ENCODE results near the gene SLC2A6.

The SLC2A6 gene

DNA sequence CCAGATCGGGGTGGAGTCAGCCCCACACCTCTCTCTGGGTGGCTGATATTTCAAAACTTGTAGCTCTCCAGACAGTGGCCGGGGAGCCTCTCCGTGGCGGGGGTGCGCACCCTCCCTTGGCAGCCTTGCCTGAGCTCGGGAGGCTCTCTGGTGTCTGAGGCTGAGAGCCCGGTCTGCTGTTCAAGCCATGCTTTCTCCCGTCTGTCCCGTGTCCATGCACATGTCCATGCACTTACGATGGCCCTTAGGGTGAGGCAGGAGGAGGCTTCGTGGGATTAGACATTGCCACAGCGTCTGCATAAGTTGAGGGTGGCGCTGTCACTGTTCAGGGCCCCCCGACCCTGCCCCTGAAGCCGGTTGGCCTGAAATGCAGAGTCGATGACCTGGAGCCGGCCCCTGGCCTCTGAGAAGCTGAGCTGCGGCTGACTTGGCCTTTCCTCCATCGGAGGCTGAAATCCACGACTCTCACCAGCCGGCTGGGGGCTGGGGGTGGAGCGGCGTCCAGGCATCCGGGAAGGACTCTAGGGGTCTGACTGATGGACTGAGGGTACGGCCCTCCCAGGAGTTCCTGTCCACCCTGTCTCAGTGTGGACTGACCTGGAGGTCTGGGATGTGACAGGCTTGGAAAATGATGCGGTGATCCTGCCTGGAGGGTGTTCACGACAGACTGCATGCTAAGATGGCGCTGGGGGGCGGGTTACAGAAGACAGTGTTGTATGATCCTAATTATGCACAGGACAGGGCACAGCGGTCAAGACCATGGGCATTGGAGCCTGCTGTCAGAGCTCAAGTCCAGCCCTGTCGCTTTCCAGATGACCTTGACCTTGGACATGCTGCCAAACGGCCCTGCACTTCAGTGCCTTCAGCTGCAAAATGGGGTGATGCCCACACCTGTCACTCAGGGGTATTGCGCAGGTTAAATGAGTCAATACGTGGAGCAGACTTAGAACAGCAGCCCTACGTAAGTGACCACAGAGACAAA, 18.3 kb upstream of the SLC2A6 start:
- no peak for DNase-seq (ENCODE audit: low read depth, low spot score)

DNA sequence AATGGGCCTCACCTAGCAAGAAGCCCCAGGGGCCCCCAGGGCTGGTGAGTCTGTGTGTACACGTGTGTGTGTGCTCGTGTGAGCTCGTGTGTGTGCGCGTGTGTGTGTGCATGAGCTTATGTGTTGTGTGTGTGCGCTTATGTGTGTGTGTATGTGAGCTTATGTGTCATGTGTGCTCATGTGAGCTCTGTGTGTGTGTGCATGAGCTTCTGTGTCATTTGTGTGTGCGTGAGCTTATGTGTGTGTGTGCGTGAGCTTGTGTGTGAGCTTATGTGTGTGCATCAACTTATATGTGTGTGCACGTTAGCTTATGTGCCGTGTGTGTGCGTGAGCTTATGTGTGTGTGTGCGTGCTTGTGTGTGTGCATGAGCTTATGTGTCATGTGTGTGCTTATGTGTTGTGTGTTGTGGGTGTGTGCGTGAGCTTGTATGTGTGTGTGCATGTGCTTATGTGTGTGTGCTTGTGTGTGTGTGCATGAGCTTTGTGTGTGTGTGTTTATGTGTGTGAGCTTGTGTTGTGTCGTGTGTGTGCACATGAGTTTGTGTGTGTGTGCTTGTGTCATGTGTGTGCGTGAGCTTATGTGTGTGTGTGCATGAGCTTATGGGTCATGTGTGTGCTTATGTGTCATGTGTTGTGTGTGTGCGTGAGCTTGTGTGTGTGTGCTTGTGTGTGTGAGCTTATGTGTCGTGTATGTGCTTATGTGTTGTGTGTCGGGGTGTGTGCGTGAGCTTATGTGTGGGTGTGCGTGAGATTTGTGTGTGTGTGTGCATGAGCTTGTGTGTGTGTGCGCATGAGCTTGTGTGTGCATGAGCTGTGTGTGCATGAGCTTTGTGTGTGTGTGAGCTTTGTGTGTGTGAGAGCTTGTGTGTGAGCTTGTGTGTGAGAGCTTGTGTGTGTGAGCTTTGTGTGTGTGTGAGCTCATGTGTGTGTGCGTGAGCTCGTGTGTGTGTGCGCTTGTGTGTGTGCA, 16.7 kb upstream of the SLC2A6 start:
- DNase-seq (ENCODE audit: low read depth, low spot score), result no peak

DNA sequence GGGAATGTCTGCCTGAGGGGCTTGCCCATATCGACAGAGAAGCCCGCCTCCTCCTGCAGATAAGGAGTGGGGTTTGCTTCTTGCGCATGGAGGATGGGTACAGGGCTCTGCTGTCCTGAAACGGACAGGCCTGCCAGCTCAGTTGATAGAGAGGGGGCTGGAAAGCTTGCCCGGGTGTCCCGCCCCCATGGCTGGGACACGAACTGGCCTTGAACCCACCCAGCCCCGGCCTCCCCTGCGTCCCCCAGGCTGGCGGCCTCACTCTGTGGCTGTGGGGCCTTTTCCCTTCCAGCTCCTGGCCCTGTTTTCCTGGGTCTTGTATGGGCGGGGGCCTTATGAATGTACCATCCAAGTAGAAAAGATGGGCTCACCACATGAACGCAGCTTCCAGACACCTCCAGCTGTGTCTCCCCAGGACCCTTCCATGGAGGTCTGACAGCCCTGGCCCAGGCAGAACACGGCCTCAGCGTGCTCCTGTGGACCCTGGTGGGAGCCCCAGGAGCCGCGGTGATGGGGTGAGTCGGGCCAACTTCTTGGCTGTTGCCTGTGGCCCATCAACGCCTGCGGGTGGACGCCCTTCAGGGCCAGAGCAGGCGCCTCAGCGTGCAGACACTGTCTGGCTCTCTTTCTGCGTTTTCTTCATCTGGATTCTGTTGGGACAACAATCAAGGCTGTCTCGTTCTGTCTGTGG, 15.9 kb upstream of the SLC2A6 start:
- DNase-seq (ENCODE audit: low read depth, low spot score), result no peak

DNA sequence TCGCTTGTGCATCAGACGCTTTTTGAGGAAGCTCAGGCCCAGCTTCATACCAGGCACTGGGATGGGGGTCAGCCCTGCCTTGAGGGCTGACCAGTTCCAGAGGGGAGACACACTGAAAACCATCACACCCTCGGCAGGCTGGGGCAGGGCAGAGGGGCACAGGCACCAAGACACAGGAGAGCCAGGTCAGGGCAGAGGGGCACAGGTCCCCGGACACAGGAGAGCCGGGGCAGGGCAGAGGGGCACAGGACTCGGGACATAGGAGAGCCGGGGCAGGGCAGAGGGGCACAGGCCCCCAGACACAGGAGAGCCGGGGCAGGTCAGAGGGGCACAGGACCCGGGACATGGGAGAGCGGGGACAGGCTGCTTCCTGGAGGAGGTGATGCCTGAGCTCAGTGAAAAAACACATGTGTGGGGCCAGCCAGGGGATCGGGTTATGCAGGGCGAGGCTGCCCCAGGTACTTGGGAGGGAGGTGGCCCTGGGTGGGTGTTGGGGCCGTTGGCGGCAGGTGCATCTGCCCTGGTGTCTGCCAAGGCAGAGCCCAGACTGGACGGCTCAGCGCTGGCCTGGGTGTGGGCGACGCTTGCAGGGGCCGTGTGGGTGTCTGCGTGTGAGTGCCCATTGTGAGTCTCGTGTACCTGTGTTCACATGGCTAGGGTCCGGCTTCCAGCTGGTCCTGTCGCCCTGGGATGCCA, 15.1 kb upstream of the SLC2A6 start:
- DNase-seq (ENCODE audit: low read depth, low spot score), result no peak

DNA sequence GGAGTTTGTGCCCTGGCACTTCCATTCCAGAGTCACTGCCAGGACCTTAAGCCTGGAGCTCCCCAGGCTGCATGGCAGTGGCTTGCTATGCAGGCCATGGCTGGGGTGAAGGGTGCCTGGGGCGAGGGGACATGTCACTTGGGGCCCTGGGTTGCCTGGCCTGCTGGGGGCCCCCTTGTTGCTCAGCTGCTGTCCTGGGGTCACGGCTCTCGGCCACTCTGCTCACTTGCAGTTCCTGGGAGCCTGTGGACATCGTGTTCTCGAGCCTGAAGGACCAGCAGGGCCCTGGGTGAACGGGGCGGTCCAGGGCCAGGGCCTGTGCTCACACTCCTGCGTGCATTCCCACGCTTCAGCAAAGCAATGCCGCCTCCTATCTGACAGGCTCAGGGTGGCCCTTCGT, 14.5 kb upstream of the SLC2A6 start:
- no peak for DNase-seq (ENCODE audit: low read depth, low spot score)

DNA sequence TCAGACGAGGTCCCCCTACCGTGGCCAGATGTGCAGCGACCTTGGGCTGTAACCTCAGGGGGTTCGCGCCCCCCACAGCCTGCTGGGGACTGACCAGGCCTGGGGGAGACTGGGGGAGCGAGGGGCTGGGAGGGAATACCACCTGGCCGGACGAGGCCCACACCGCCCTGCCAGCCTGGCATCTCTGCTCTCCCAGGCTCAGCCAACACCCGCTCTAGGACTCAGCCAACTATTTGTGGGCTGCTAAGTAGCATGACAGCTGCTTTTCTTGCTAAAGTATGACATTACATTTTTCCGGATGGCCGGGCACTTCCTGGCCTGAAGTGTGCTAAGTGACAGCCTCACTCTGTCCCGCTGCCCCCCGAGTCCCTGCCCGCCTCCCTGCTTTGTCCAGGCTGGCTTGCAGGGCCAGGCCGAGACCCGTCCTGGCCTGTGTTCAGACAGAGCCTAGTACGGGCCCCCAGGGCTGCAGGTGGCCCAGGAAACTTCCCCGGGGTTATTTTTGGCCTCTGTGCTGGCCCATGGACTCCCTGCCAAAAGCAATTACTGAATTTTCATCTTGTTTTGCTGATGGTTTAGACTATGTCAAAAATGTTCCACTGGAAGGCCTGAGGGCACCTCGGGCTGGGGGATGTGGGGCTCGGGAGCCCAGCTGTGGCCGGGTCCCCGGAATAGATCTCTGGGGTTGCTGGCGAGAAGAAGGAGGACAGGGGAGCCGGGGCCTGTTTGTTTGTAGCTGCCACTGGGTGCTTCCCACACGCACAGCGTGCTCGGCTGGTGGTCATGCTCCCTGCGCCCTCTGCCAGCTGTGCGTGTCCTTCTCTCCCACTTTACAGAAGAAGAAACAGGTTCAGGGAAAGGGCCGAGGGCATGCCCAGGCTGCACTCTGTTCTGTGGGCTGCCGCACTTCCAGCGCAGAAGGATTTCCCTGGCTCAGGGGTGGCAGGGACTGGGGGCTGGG, 13.4 kb upstream of the SLC2A6 start:
- DNase-seq (ENCODE audit: low read depth, low spot score), result no peak

DNA sequence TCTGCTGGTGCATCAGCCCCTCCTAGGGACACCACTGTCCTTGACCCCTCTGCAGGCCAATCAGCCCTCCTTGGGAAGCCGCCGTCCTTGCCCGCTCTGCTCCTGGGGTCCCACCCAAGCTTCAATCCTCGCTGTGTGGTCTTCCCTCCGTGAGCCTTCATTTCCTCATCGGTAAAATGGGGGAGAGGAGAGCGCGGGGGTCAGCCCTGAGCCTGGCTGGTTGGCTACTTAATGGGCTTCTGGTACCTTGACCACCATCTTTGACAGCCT, 12.7 kb upstream of the SLC2A6 start:
- DNase-seq (ENCODE audit: low read depth, low spot score), result no peak

DNA sequence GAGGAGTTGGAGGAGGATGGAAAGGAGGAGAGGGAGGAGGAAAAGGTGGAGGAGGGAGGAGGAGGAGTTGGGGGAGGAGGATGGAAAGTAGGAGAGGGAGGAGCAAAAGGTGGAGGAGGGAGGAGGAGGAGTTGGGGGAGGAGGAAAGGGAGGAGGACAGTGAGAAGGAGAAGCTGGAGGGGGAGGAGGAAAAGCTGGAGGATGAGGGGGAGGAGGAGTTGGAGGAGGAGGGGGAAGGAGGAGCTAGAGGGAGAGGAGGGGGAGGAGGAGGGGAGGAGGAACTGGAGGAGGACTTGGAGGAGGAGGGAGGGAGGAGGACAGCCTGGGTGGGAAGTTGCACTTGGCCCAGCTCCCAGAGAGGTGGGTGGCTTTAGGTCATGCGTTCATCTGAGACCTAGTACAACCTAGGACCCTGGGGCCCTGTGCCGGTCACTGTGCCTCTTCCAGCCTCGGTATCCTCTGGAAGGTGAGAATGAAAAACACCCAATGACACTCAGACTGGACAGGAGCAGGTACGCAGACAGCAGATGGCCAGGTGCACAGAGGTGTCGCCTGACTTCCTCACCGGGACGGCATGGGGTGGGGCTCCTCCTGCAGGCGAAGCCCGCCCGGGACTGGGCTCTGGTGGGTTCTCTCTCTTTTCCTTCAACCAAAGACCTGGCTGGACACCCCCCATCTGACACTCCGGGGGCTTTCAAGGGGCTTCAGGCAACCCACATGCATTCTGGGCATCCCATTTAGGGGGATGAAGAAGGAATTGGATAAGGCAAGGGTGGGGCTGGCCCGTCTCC, 12.2 kb upstream of the SLC2A6 start:
- DNase-seq (ENCODE audit: low read depth, low spot score), result no peak

DNA sequence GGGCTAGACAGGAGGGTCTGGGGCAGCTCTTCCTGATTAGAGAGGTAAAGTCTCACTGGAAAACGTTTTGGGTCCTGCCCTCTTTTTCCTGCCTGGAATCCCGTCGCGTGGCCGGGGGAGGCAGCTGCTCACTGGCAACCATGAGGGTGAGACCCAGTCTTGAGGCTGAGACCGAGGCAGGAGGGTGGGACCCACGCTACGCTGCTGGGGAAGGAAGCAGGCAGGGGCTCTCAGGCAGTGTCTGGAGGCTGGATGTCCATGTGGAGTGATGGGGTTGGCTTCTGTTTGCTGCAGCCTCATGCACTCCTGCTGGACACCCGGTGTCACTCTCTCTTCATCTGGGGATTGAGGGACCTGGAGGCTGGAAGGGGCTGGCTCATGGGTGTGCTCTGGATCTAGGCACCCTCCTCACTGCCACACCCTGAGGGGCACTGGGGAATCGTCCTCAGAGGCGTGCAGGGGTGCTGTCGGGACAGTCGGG, 11.3 kb upstream of the SLC2A6 start:
- no peak for DNase-seq (ENCODE audit: low read depth, low spot score)

DNA sequence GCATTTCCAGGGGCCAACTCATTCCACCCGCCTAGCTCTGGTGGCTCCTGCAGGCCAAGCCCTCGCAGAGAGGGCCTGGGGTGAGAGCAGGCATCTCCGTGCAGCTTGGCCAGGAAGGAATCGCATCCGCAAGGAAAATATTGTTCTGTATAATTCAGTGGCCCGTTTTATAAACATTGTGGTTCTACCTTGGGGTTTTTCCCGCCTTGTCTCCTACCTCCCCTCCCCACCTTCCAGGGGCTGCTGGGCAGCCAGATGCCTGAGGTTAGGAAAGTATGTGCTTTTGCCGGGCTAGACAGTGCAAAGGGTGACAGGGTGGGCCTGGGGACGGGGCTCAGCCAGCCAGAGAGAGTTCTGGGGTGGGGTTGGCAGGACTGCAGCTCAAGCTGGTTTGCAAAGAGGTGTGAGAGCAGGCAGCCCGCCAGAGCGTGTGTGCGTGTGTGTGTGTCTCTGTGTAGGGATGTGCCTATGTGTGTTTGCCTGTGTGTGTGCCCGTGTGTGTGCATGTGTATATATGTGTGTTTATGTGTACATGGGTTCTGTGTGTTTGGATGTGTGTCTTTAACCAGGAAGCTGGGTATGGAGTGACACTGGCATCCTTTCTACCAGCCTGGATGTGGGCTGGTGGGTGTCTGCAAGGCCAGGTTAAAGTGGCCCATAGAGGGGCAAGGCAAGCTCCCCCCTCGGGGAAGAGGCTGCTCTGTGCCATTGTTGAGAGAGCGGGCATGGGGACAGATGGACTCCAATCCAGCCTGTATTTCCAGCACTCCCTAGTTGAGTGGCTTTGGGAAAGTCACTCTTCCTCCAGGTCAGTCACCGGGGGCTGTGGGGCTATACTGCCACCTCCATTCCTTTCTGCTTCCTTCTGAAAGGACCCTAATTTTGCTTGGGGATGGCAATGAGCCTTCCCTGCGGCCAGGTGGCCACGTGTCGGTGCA, 10.6 kb upstream of the SLC2A6 start:
- no peak for DNase-seq (ENCODE audit: low read depth, low spot score)

DNA sequence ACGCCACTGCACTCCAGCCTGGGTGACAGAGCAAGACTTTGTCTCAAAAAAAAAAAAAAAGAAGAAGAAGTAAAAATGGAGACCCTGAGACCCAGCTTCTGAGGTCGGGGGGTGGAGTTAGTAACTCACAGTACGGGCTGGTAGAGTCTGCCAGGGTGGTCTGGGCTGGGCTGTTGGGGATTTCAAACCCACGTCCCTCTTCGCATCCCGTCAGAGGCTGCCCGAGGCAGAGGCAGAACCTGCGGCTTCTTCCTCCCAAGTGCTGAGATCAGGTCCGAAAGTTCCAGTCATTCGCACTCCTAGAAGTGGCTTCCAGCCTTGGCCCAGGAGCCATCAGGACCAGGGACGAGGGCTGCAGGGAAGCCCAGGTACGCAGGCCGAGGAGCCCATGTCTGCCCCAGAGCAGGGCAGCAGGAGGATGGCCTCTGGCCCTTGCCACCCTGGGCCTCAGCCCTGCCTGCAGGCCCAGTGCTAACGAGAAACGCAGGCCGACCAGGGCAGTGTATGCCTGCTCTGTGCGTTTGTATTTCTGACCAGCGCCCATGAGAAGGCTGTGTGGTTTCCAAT, 9.9 kb upstream of the SLC2A6 start:
- DNase-seq (ENCODE audit: low read depth, low spot score), result no peak

DNA sequence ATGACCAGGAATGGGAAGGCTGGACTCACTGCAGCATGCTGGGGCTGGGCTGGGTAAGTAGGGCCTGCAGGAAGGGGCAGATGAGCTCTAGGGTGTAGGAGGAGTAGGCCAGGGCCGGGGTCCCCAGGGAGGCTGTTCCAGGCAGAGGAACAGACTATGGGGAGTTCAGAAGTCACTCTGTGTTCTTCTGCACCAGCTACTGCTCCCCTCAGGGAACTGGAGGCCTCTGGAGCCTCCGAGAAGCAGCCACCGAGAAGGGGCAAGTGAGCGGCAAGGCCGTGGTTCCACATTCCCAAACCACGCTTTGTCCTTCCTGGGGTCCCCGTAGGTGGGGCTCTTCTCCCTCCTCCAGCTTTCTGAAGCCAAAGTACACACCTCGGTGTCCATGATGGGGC, 8.4 kb upstream of the SLC2A6 start:
- DNase-seq (ENCODE audit: low read depth, low spot score), result no peak

DNA sequence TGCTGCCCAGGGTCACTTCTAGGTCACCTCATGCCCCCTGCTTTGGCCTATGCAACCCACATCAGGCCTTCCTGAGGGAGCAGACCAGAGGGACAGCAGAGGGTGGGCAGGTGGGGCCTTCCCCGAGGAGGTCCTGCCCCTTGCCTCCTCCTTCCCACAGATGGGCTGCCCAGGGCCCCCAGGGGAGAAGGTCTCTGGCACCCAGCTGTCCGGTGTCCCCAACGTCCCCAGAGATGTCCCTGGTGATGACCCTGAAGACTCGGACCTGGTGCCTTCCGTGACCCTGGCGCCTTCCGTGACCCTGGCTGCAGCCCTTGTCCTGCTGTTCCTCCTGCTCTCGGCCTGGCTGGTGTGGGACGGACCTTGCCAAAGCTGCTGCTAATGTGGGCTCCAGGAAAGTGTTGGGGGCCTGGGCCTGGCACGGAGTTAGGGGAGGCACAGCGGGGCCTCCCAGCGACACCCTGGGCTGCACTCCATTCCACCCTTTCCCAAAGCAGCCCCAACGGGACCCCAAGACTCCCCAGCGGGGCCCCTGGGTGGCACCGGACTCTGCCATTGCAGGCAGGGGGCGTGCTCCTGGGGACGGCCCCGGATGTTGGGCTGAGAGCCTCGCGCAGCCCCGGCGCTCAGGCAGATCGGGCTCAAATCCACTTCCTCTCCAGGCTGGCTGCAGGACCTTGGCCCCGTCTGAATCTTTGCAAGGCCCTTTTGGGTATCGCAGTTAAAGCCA, 6.8 kb upstream of the SLC2A6 start:
- DNase-seq (ENCODE audit: low read depth, low spot score), result no peak

DNA sequence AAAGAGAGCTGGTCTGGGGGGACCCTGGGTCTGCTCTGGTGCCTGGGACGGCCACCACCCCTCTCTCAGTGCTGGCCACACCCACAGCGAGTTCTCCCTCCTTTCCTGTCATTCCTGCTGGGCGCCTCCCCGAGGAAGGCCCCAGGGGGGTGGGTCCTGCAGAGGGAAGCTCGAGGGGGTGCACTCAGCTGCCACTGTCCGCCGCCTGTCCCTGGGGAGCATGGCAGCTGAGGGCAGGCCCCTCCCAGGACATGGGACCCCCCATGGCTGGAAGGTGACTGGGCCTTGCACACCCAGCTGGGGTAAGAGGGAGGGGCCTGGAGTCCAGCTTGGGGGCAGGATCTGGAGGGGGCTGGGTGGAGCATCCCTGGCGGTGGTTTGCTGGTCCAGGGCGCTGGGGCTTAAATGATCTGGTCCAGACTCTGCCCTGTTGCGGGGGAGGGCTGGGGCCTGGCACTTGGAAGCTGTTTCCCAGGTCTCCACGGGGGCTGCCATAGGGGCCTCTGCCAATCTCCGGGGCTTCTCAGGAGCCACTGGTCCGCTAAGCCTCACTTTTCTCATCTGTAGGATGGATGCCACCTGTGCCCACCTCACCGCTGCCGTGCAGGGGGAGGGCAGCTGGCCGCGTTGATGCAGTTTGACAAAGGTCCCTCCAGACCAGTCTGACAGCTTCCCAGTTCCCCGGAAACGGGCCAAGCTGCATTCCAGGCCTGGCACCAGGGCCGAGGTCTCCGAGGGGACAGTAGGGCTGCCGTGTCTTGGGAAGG, 6.0 kb upstream of the SLC2A6 start:
- DNase-seq (ENCODE audit: low read depth, low spot score), result no peak

DNA sequence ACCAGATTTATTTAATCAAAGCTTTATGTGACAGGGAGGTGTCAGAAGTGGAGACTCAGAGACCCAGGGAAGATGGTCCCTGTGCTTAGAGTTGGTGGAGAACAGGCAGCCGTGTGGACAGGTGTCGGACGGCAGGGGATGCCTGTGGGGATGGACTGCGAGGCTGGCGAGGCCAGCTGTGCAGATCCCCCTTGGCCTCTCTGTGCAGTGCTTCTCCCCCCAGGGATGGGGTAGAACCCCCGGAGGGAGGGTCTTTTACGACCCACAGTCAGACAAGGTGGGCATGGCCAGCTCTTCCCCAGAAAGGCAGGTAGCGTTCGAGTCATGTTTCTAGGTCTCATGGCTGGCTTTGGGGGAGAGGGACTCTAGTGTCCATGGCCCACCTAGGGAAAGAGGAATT, 4.7 kb upstream of the SLC2A6 start:
- DNase-seq (ENCODE audit: low read depth, low spot score), result no peak
